Coronary artery (tissue), 2 donors: ENCODE measurements around the gene TSPAN14.

ENCODE experiments used
- DNase-seq: peaks from one replicate; pipeline ENCODE4 v3.0.0-alpha.2; 2017; ENCODE audit warnings: low spot score
- H3K27ac ChIP-seq, 2 donors: fragments of 200-600 bp; sonication (generic); one replicate each; pipeline ENCODE4 v1.5.1; 2016 to 2019
- H3K4me3 ChIP-seq: fragments of 200-600 bp; sonication (generic); 2 replicates; pipeline ENCODE4 v1.5.1; 2016; ENCODE audit warnings: mild to moderate bottlenecking, moderate library complexity
- TF ChIP-seq, protein P1 (sequence below): fragments of 200-600 bp; sonication (generic); IDR thresholded peaks from one replicate; pipeline ENCODE4 v1.5.1; 2019; ENCODE audit warnings: antibody characterized with exemption

The TSPAN14 gene

DNA sequence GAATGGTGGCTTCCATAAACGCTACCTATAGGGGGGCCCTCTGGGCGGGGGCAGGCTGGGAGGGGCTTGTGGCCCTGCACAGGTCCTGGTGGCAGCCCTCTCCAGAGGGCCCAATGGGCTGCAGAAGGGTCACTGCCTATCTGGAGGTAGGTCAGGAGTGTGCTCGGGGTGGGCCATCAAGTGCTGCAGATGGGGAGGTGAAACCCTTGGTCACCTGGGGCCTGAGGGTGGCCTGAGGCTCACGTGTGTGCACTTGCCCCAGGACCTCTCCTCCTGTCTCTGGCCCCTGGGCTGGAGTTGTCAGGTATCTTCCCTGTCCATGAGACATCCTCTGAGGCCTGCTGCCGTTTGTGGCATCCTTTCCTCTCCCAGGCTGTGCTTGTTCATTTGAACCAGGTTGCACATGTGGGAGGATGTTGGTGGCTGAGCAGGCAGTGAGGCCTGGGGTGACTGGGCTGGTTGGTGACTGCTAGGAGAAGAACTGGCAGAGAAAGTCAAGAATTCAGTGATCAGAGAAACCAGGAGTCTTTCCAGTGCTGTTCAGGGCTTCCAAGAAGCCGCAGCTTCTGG is 62.5 kb downstream of the TSPAN14 start:
- Histone ChIP-seq H3K4me3 (no peak overlapping the region), H3K27ac (peak overlapping the region in 1 of 2 donors; percentile 64)
- TF ChIP-seq, protein P1, sequence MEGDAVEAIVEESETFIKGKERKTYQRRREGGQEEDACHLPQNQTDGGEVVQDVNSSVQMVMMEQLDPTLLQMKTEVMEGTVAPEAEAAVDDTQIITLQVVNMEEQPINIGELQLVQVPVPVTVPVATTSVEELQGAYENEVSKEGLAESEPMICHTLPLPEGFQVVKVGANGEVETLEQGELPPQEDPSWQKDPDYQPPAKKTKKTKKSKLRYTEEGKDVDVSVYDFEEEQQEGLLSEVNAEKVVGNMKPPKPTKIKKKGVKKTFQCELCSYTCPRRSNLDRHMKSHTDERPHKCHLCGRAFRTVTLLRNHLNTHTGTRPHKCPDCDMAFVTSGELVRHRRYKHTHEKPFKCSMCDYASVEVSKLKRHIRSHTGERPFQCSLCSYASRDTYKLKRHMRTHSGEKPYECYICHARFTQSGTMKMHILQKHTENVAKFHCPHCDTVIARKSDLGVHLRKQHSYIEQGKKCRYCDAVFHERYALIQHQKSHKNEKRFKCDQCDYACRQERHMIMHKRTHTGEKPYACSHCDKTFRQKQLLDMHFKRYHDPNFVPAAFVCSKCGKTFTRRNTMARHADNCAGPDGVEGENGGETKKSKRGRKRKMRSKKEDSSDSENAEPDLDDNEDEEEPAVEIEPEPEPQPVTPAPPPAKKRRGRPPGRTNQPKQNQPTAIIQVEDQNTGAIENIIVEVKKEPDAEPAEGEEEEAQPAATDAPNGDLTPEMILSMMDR = no peak
- no peak for DNase-seq

DNA sequence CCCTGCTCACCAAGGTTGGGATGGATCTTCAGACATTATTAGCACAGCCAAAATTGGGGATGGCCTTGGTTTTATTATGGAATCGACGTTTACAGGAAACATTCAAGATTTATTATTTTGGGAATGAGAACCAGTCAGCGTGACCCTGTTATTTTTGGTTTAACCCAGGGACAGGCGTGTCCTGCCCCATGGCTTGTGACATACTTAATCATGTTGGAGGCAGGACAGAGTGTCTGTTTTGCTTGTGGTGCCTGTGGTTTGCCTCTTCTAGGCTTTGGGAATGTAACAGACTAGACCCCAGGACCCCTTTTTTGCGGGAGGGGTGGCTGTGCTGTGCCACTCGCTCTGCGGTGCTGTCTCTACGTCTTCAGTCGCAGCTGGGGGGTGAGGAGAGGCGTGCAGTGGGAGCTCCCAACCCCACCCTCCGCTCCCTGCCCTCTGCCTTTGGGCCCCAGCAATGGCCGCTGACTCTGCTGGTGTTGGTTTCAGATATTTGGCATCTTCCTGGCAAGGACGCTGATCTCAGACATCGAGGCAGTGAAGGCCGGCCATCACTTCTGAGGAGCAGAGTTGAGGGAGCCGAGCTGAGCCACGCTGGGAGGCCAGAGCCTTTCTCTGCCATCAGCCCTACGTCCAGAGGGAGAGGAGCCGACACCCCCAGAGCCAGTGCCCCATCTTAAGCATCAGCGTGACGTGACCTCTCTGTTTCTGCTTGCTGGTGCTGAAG is 63.5 kb downstream of the TSPAN14 start:
- H3K27ac ChIP-seq = peak overlapping the region in 1 of 2 donors; percentile 59
- DNase-seq = no peak
- H3K4me3 ChIP-seq = no peak overlapping the region
- TF ChIP-seq, protein P1 = no peak

DNA sequence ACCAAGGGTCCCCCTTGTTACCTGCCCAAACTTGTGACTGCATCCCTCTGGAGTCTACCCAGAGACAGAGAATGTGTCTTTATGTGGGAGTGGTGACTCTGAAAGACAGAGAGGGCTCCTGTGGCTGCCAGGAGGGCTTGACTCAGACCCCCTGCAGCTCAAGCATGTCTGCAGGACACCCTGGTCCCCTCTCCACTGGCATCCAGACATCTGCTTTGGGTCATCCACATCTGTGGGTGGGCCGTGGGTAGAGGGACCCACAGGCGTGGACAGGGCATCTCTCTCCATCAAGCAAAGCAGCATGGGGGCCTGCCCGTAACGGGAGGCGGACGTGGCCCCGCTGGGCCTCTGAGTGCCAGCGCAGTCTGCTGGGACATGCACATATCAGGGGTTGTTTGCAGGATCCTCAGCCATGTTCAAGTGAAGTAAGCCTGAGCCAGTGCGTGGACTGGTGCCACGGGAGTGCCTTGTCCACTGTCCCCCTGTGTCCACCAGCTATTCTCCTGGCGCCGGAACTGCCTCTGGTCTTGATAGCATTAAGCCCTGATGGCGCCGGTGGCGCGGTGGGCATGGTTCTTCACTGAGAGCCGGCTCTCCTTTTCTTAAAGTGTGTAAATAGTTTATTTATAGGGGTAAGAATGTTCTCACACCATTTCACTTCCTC is 64.2 kb downstream of the TSPAN14 start:
- no peak for DNase-seq
- peak overlapping the region in 1 of 2 donors; percentile 59 for H3K27ac ChIP-seq
- TF ChIP-seq, protein P1 = no peak
- H3K4me3 ChIP-seq = no peak overlapping the region

DNA sequence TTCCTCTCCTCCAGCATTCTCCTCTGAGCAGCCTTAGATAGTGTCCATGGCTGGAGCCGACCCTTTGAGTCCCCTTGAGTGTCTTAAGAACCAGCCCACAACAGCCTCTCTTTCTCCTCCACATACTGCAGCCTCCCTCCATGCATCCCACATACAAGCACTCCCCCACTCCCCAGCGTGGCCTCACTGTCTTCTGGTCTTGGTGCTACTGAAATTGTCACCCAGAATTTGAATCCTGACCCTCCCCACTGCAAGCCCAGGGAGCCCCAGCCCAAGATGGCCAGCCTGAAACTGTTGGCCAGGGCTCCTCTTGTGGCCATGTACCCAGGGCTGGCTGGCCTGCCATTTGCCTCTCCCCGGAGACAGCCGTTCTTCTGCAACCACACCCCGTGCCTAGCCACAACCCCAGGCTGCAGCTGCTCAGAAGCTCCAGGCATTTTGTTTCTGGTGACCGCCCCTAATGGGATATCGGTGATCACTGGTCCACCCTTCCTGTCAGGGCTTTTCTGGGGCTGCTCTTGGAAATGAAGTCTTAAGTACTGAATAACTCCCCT is 64.8 kb downstream of the TSPAN14 start:
- Histone ChIP-seq H3K27ac (peak overlapping the region in 1 of 2 donors; percentile 38), H3K4me3 (no peak overlapping the region)
- no peak for DNase-seq
- TF ChIP-seq, protein P1 = no peak

DNA sequence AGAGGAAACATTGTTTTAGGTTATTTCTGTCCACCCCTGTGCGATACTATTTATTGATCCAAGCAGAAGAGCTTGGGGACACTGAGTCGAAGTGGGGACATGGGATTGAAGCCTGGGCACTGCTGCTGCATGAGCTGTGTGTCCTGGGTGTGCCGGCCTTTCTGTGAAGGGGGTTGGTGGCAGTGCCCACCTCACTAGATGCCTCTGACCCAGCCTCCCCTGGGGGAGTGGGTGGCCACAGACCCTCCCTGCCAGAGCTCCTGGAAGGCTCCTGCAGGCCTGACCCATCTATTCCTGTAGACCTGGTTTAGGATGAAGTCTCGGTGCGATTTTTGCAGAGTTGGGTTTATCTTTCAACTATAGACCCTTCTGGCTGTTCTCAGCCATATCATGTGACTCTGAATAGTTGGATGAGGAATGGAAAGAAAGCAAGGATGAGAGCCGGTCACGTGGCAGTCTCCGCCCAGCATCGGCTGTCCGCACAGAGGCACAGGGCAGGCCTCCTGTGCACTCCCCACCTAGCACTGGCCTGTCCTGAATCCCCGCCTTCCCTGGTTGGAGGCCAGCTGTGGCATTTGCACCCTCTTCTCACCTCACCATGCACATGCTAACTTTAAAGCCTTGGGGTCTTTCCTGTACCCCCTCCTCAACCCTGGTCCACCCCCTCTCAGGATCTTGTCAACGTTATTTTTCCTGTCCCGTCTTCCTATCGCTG is 66.0 kb downstream of the TSPAN14 start:
- TF ChIP-seq, protein P1 = no peak
- Histone ChIP-seq H3K4me3 (no peak overlapping the region), H3K27ac (no peak overlapping the region)
- no peak for DNase-seq

DNA sequence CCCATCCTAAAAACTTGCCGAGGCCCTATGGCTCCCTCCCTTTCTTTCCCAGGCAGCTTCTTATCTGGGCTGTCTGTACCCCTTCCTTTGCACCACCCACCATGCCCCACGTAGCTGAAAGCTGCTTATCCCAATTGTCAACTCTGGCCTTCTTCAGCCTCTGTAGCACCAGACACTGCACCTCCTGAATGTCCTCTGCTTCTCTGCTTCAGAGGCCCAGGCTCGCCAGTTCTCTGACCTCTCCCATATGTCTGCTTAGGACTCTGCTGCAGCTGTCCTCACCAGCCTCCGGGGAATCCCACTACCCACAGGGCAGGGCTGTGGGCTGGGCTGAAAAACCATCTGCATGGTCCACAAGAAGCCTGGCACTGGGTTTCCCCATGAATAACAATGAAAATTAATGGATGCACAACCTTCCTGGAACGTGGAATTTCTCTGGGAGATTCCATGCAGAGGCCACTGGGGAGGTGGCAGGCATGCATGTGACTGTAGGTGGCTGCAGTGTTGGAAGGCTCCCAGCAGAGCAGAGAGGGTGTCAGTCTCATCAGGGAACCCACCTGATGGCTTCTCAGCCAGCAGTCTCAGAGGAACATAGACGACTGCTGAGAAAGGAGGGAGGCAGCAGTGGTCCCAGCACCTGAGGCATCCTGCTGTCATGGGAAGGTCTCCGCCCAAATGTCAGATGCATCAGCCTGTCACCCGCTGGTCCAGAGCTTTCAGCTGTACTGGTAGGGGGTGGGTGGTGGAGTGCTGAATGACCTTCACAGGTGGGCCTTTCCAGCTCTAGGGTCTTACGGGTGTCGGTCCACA is 66.8 kb downstream of the TSPAN14 start:
- TF ChIP-seq, protein P1 = no peak
- Histone ChIP-seq H3K27ac (no peak overlapping the region), H3K4me3 (no peak overlapping the region)
- no peak for DNase-seq
